ENCODE data around the gene PODN.

Gene PODN

GRCh38 chr1:53090227-53091147 is 28.5 kb downstream of the PODN start:
- DNase-seq (ENCODE audit: low spot score): no peak

- DNase-seq (ENCODE audit: low spot score): no peak
Observed at GRCh38 chr1:53091841-53092645, 30.0 kb downstream of the PODN start.

DNA sequence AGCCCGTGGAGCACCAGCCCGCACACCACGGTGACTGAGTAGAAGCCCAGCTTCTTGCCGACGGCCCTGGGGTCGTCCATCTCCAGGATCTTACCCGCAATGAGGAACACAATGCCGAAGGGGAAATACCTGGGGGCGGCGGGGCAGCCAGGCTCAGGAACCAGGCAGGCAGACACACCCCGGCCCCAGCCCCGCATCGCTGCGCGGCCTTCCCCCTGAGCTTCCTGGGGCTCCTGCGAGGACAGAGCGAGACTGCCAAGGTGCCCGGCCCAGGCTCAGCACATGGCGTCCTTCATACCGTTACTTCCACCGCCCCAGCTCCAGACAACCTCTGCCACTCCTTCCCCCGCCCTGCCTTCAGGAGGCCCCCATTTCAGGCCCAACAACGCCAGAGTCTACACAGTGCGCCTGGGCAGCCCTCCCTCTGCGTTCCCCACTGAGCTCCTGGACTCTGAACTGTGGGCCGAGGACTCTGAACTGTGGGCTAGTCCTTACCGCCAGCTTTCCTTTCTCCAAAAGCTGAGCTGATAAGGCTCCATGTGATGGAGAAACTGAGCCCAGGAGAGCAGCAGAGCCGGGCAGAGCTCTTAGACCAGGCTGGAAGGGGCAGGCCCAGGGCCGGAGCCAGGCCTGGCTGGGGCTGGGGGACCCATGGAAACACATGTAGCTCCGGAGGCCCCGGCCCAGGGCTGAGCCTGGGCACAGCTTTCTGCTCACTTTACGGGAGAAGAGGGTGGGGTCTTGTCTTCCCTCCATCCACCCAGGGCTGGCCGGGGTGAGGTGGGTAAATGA is 30.8 kb downstream of the PODN start:
- no peak for DNase-seq (ENCODE audit: low spot score)

GRCh38 chr1:53093451-53093754 is 31.4 kb downstream of the PODN start:
- DNase-seq (ENCODE audit: low spot score): no peak

DNA sequence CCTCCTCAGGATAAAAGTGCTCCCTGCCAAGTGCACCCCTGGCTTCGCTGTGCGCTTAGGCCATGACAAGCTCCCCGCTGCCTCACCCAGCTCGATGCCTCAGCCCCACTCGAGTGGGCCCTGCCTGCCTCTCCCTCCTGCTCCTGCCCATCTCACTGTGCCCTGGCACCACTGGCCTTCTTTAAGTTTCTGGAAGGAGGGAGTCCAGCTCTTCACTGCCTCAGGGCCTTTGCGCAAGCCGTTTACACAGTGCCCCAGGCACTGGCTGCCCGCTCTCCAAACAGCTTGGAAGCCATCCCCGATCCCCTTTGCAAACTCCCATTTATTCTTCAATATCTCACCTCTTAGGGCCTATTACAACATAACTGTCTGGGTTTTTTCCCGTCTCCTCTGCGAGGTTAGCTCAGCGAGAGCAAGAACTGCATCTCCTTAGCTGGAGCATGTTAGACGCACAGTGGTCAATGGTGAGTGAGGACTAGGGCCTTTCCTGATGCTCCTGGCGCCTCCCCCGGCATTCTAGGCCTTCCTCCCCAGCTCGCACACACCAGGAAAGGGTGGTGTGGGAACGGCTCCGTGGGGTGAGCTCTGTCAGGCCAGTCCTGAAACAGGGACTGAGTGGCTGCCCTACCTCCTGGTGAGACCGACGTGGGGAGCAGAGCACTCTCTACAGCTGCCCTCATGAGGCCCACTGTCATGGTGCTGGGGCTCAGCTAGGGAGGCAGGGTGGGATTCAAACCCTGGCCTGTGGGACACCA is 31.9 kb downstream of the PODN start:
- DNase-seq (ENCODE audit: low spot score): no peak

DNA sequence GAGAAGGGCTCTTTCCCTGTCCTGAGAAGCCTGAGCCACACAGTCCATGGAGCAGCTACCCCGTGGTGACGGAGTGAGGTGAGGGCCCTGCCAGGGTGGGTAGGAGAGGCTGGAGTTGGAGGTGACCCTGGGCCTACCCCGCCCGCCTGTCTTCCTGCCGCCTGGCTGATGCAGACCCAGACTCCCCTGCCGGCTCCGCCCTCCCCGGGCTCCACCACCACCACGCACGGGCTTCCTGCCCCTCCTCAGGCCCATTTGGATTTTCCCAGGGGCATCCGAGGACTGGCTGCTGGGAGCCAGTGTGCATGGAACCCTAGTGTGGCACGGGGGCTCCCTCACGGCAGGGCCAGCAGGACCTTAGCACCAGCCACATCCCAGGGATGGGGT is 32.5 kb downstream of the PODN start:
- no peak for DNase-seq (ENCODE audit: low spot score)

- no peak for DNase-seq (ENCODE audit: low spot score)
Observed at GRCh38 chr1:53104289-53104913, 42.4 kb downstream of the PODN start.

GRCh38 chr1:53107090-53107489 is 45.1 kb downstream of the PODN start:
- no peak for DNase-seq (ENCODE audit: low spot score)

DNA sequence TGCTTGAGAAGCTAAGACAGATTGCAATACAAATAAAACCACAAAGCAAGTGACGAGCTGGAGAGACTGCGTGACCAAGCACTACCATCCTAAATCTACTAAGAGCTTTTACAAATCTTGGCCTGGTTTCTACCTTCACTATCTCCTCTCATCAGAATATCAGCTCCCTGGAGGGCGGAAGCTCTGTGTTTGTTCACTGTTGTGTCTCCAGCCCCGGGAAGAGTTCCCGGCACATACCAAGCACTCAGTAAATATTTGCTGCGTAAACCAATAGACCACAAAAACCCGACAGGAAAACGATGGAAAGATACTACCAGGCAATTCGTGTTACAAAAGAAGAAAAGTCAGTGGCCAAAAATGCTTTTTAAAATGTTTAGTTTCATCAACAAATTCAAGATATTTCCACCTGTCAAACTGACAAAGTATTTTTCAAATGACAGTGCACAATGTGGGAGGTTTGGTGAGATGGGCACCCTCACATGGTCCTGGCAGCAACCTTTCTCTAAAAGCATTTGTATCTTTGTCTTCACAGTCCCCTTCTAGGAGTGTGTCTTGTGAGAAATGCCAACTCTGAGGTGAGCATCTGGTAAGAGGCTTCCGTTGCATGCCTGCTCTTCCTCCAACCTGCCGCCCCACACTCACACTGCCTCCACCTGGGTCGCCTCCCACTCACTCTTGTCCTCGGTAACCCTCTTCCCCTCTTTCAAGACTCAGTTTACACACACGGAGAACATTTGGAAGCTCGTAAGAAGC is 45.7 kb downstream of the PODN start:
- no peak for DNase-seq (ENCODE audit: low spot score)

GRCh38 chr1:53108646-53109580 is 46.9 kb downstream of the PODN start:
- no peak for DNase-seq (ENCODE audit: low spot score)

- no peak for DNase-seq (ENCODE audit: low spot score)
Observed at GRCh38 chr1:53110370-53111072, 48.5 kb downstream of the PODN start.

DNA sequence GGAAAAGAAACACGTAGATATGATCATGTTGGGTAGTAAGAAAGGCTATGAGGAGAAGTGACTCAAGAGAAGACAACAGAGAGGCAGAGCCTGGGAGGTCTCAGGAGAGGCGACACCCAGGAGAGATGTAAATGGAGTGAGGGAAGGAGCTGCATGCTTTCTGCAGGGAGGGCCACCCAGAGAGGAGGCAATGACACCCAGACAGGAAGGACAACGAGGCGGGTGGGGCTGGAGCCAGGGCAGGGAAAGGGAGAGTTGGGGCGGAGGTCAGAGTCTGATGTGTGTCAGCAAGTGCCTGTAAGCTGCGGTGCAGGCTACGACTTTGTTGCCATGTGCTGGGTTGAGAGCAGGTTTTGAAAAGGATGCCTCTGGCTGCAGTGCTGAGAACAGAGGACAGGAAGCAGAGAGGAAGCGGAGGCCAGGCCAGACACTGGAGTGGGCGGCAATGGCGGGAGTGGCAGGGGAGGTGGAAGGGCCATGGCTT is 49.1 kb downstream of the PODN start:
- DNase-seq (ENCODE audit: low spot score): no peak

DNA sequence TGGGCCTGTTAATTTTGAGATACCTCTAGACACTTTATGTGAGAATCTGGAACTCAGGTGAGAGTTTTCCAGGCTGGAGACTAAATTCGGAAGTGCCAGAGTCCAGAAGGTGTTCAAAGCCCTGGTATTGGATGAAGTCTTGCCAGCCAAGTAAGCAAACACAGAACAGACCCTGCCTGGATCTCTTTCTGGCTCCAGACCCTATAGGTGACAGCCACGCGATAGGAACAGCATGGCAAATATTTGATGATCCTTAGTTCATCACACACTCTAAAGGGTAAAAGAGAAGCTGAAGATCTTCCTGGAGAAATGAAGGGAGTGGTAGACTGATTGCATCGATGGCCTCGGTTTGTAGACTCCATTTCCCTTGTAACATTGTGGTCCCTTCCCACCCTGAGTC is 49.7 kb downstream of the PODN start:
- DNase-seq (ENCODE audit: low spot score): no peak

DNA sequence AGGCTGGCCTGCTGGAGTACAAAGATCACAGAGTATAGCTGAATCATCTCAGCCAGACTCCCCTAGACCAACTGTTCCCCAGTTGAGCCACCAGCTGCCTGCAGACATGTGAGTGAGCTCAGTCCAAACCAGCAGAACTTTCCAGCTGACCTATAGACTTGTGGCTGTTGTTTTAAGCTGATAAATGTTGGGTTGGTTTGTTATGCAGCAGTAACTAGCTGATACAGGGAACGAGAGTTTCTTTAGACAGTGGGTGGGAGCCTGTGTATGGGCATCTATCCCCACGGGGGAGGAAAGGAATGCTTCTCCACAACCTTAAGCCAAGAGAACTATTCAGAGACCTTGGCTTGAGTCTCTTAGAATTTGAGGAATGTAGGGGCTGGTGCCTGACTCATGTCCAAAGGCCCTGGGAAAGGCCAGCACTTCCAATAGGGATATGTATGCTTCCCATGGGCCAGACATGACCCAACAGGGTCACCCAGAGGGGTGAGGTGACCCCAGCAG is 50.3 kb downstream of the PODN start:
- DNase-seq (ENCODE audit: low spot score): no peak

DNA sequence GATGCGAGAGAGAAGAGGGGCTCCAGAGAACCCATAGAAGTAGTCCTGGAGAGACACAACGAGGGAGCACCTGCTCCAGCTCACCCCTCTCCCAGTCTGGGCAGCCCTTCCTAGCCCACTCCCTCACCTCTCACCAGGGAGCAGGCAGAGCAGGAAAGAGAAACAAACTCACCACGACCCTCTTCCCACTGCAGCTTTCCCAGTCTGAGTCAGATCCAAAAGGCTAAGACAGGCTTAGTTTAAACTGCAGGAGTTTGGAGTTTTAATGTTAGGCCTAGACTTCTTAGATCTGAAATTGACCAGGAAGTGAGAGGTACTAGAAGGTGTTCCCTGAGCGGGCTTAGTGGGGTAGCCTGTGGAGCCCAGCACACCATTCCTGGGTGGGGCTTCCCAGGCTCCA is 50.8 kb downstream of the PODN start:
- DNase-seq (ENCODE audit: low spot score): no peak

GRCh38 chr1:53114090-53114489 is 52.1 kb downstream of the PODN start:
- no peak for DNase-seq (ENCODE audit: low spot score)

- no peak for DNase-seq (ENCODE audit: low spot score)
Observed at GRCh38 chr1:53114581-53115400, 52.8 kb downstream of the PODN start.

All from NAMALWA (cell line).